ENCODE measurements around the gene WNK3. TPM values are rescaled to one million over a fixed set of nuclear protein-coding genes. Genes with fewer than 3 reads are reported as not detected.
A peak's percentile ranks its signal among the peaks of the same experiment; 100 is the strongest.

WNK3 gene
- total RNA-seq, 1 experiment from 2014 or later, result 12.8 TPM

GRCh38 chrX:54288277-54288676 lies 69.6 kb downstream of the WNK3 start:
- TF ChIP-seq CTCF (conservative IDR thresholded peaks at IDR 0.05; ENCODE audit: low read depth, low read length), result no peak
- no peak for TF ChIP-seq EZH2 (IDR thresholded peaks at IDR 0.05; ENCODE audit: borderline replicate concordance, low read depth, low read length, poor library complexity, severe bottlenecking)
- H3K4me3 ChIP-seq (ENCODE audit: low read depth, low read length, poor library complexity, severe bottlenecking), result no peak overlapping the region
- peak; percentile 6 for DNase-seq (ENCODE audit: low spot score)
- CTCF ChIA-PET, result no interaction called here
- no peaks in the 10 kb centered on the region for H3K36me3 ChIP-seq (ENCODE audit: insufficient read depth, low read length, poor library complexity, severe bottlenecking)
- POLR2A ChIA-PET (ENCODE audit: low non-redundant PET), result no interaction called here
- no peaks in the 10 kb centered on the region for H3K27me3 ChIP-seq (replicated peaks; ENCODE audit: insufficient read depth, low read depth, low read length, poor library complexity)
- no peak overlapping the region for H3K27ac ChIP-seq (ENCODE audit: low read depth, low read length, poor library complexity, severe bottlenecking)
- intact Hi-C loops (cut with micrococcal nuclease; ENCODE audit: unreplicated experiment), result no loop called here
- BruUV-seq (replicated peaks), result no TSS peak
- no peaks in the 10 kb centered on the region for H3K9me3 ChIP-seq (ENCODE audit: low read depth, low read length, poor library complexity, severe bottlenecking)
- H3K4me1 ChIP-seq (ENCODE audit: insufficient read depth, low read length, poor library complexity, severe bottlenecking), result no peaks in the 10 kb centered on the region

- Histone ChIP-seq H3K36me3 (ENCODE audit: insufficient read depth, low read length, poor library complexity, severe bottlenecking) (no peaks in the 10 kb centered on the region), H3K27me3 (replicated peaks; ENCODE audit: insufficient read depth, low read depth, low read length, poor library complexity) (no peaks in the 10 kb centered on the region), H3K9me3 (ENCODE audit: low read depth, low read length, poor library complexity, severe bottlenecking) (no peaks in the 10 kb centered on the region), H3K4me3 (ENCODE audit: low read depth, low read length, poor library complexity, severe bottlenecking) (no peak overlapping the region), H3K27ac (ENCODE audit: low read depth, low read length, poor library complexity, severe bottlenecking) (no peak overlapping the region), H3K4me1 (ENCODE audit: insufficient read depth, low read length, poor library complexity, severe bottlenecking) (no peaks in the 10 kb centered on the region)
- CTCF ChIA-PET, result no interaction called here
- TF ChIP-seq CTCF (conservative IDR thresholded peaks at IDR 0.05; ENCODE audit: low read depth, low read length) (no peak), EZH2 (IDR thresholded peaks at IDR 0.05; ENCODE audit: borderline replicate concordance, low read depth, low read length, poor library complexity, severe bottlenecking) (no peak)
- POLR2A ChIA-PET (ENCODE audit: low non-redundant PET), result interaction anchor here (0.6 kb wide), 1 partner anchor 167 kb away, joined by 3 read pairs; no protein-coding TSS in a partner anchor
- no TSS peak for BruUV-seq (replicated peaks)
- intact Hi-C loops (cut with micrococcal nuclease; ENCODE audit: unreplicated experiment), result no loop called here
- no peak for DNase-seq (ENCODE audit: low spot score)
These were observed 76.2 kb downstream of the WNK3 start for GRCh38 chrX:54281676-54282075.

GRCh38 chrX:54280466-54280865 lies 77.4 kb downstream of the WNK3 start:
- H3K4me3 ChIP-seq (ENCODE audit: low read depth, low read length, poor library complexity, severe bottlenecking), result no peak overlapping the region
- no peaks in the 10 kb centered on the region for H3K4me1 ChIP-seq (ENCODE audit: insufficient read depth, low read length, poor library complexity, severe bottlenecking)
- H3K27ac ChIP-seq (ENCODE audit: low read depth, low read length, poor library complexity, severe bottlenecking), result no peak overlapping the region
- intact Hi-C loops (cut with micrococcal nuclease; ENCODE audit: unreplicated experiment), result no loop called here
- H3K36me3 ChIP-seq (ENCODE audit: insufficient read depth, low read length, poor library complexity, severe bottlenecking), result no peaks in the 10 kb centered on the region
- ChIA-PET POLR2A (ENCODE audit: low non-redundant PET) (no interaction called here), CTCF (no interaction called here)
- no peaks in the 10 kb centered on the region for H3K9me3 ChIP-seq (ENCODE audit: low read depth, low read length, poor library complexity, severe bottlenecking)
- no TSS peak for BruUV-seq (replicated peaks)
- no peak for DNase-seq (ENCODE audit: low spot score)
- no peaks in the 10 kb centered on the region for H3K27me3 ChIP-seq (replicated peaks; ENCODE audit: insufficient read depth, low read depth, low read length, poor library complexity)
- no peak for TF ChIP-seq CTCF (conservative IDR thresholded peaks at IDR 0.05; ENCODE audit: low read depth, low read length)
- no peak for TF ChIP-seq EZH2 (IDR thresholded peaks at IDR 0.05; ENCODE audit: borderline replicate concordance, low read depth, low read length, poor library complexity, severe bottlenecking)
